K562 (cell line): ENCODE results near the gene CXCR5. TPM values are rescaled to one million over a fixed set of nuclear protein-coding genes. Genes with fewer than 3 reads are reported as not detected.

Experiments
- ATAC-seq: fragments of 200-7000 bp; cut with Tn5 transposase; 3 replicates; pipeline ENCODE4 v1.9.1; 2020; ENCODE audit warnings: moderate library complexity
- BruUV-seq: library from RNA; stranded (reverse); fragments of 400-500 nt; replicated peaks from 2 replicates; lab custom pipeline; 2021; lab: Mats Ljungman, UMichigan
- CTCF ChIA-PET: fragments of 300-600 bp; formaldehyde crosslinking; extraction: SDS; loops from one replicate; lab custom pipeline; 2021; ENCODE audit warnings: low intra/inter-chr PET ratio; lab: Yijun Ruan, JAX
- POLR2A ChIA-PET: fragments of 300-600, 350-650 bp; sonication (Branson Sonifier 250); formaldehyde crosslinking; extraction: SDS; loops from one replicate; lab custom pipeline; 2021; ENCODE audit warnings: antibody characterized with exemption, inconsistent platforms; lab: Yijun Ruan, JAX
- DNase-seq, 4 experiments: peaks; one replicate each; pipeline versions ENCODE4 v3.0.0 to v3.0.0-alpha.2; 2011 to 2018; ENCODE audit warnings: low spot score in 3 of 4, mixed read lengths in 3 of 4; ENCODE audit errors: extremely low read depth in 1 of 4
- FAIRE-seq: peaks from 2 replicates; lab custom pipeline; 2011; peaks lifted over from hg19 to GRCh38; lab: Jason Lieb, UNC
- H2AFZ ChIP-seq: 2 replicates; pipeline ENCODE4 v1.6.0; 2011; ENCODE audit warnings: low read depth, low read length, control low read depth, inconsistent platforms
- H3K27ac ChIP-seq: fragments of 200-600 bp; 3 replicates; pipeline ENCODE4 v1.8.0; 2011; ENCODE audit warnings: low read depth, mild to moderate bottlenecking, control low read depth, inconsistent platforms, low read length, moderate library complexity, mixed read lengths; ENCODE audit errors: extremely low read depth
- H3K27me3 ChIP-seq, 2 experiments: fragments of 300-600 bp in 1 of 2; 2 replicates in 1 of 2; 3 replicates in 1 of 2; pipeline versions ENCODE4 v1.6.0 to v1.8.0; 2011; ENCODE audit warnings: inconsistent platforms in 2 of 2, low read length in 2 of 2, mild to moderate bottlenecking in 1 of 2, mixed read lengths in 1 of 2, moderate library complexity in 1 of 2; ENCODE audit not compliant: control insufficient read depth in 2 of 2, insufficient read depth in 2 of 2
- H3K36me3 ChIP-seq: fragments of 300-600 bp; 3 replicates; pipeline ENCODE4 v1.8.0; 2011; ENCODE audit warnings: mild to moderate bottlenecking, low read length, inconsistent platforms; ENCODE audit not compliant: control insufficient read depth, insufficient read depth
- H3K4me1 ChIP-seq, 2 experiments: fragments of 200-600 bp in 1 of 2; replicated peaks in 1 of 2; 2 replicates in 1 of 2; 3 replicates in 1 of 2; pipeline versions ENCODE4 v1.5.1 to v1.8.0; 2011; ENCODE audit warnings: inconsistent platforms in 2 of 2, low read length in 2 of 2, mild to moderate bottlenecking in 1 of 2, mixed read lengths in 1 of 2, moderate library complexity in 1 of 2; ENCODE audit not compliant: control insufficient read depth in 2 of 2, insufficient read depth in 2 of 2
- H3K4me2 ChIP-seq: 2 replicates; pipeline ENCODE4 v1.6.1; 2011; ENCODE audit warnings: low read length, control low read depth, inconsistent platforms, mixed read lengths; ENCODE audit not compliant: insufficient read depth
- H3K4me3 ChIP-seq: fragments of 200-600 bp; sonication (generic), shearing (Covaris generic); 2 replicates; pipeline ENCODE4 v1.5.1; 2016; ENCODE audit warnings: control low read depth, inconsistent platforms
- H3K79me2 ChIP-seq: fragments of 200-600 bp; 3 replicates; pipeline ENCODE4 v1.8.0; 2011; ENCODE audit warnings: low read length, inconsistent platforms; ENCODE audit not compliant: control insufficient read depth, insufficient read depth
- H3K9ac ChIP-seq, 2 experiments: 2 replicates each; pipeline versions ENCODE4 v1.6.0 to v1.6.1; 2011; ENCODE audit warnings: low read depth in 2 of 2, low read length in 2 of 2, control low read depth in 1 of 2, inconsistent platforms in 1 of 2, mild to moderate bottlenecking in 1 of 2, mixed read lengths in 1 of 2; ENCODE audit not compliant: insufficient read depth in 1 of 2
- H3K9me1 ChIP-seq: one replicate; pipeline ENCODE4 v1.6.0; 2011; ENCODE audit warnings: inconsistent platforms, mild to moderate bottlenecking, low read length, moderate library complexity; ENCODE audit not compliant: control insufficient read depth, insufficient read depth
- H3K9me3 ChIP-seq: replicated peaks from 2 replicates; pipeline ENCODE4 v1.5.1; 2011; ENCODE audit warnings: low read depth, low read length, inconsistent platforms; ENCODE audit not compliant: control insufficient read depth, insufficient read depth
- H4K20me1 ChIP-seq: replicated peaks from 2 replicates; pipeline ENCODE4 v1.6.1; 2011; ENCODE audit warnings: low read length, inconsistent platforms, mixed read lengths; ENCODE audit not compliant: control insufficient read depth, insufficient read depth
- KDM1A ChIP-seq, 2 experiments: fragments of 450-650 bp; IDR thresholded peaks; 2 replicates each; pipeline ENCODE4 v1.6.1; 2016; ENCODE audit warnings: mild to moderate bottlenecking in 2 of 2
- MTF1 ChIP-seq: fragments of 250-450 bp; sonication (Bioruptor Pico); IDR thresholded peaks from 2 replicates; pipeline ENCODE4 v1.9.0; 2021; ENCODE audit warnings: moderate library complexity, mild to moderate bottlenecking, inconsistent platforms, borderline replicate concordance
- PHF21A ChIP-seq: fragments of 450-650 bp; IDR thresholded peaks from 2 replicates; pipeline ENCODE4 v1.6.1; 2017; ENCODE audit warnings: low read depth, borderline replicate concordance
- RFX1 ChIP-seq: fragments of 450-650 bp; IDR thresholded peaks from 2 replicates; pipeline ENCODE4 v1.6.1; 2016; ENCODE audit warnings: mild to moderate bottlenecking, moderate library complexity
- ZNF274 ChIP-seq: IDR thresholded peaks from 2 replicates; pipeline ENCODE4 v1.6.1; 2011; ENCODE audit warnings: low read depth, mild to moderate bottlenecking, low read length, moderate library complexity, borderline replicate concordance
- ZNF584 ChIP-seq: fragments of 200-800 bp; sonication (Bioruptor generic); IDR thresholded peaks from 2 replicates; pipeline ENCODE4 v1.6.1; 2016; ENCODE audit warnings: low read depth, mild to moderate bottlenecking, missing genetic modification characterization, missing compliant biosample characterization
- ZNF764 ChIP-seq: fragments of 250-450 bp; sonication (Bioruptor Pico); IDR thresholded peaks from 2 replicates; pipeline ENCODE4 v1.4.0; 2020; ENCODE audit warnings: low read depth, mild to moderate bottlenecking, moderate library complexity
- WGBS: fragments of 100-300 bp; shearing (Covaris generic); methylation state at CpG from one replicate; pipeline ENCODE4 v1.1.6; 2016; ENCODE audit warnings: low coverage, mixed read lengths; ENCODE audit not compliant: insufficient coverage; ENCODE audit errors: missing lambda C conversion rate; 5-methylcytosine and 5-hydroxymethylcytosine counted together
- in situ Hi-C: fragments of 300-500 bp; cut with MboI; formaldehyde crosslinking; loops from 4 replicates; pipeline ENCODE4 v1.15.0; 2018; ENCODE audit warnings: inconsistent platforms, mixed read lengths
- intact Hi-C: fragments of 100-400 bp; cut with micrococcal nuclease; formaldehyde crosslinking; loops from 2 replicates; pipeline ENCODE4 v1.14.2; 2022
- polyA plus RNA-seq, 8 experiments: library from polyadenylated mRNA; depleted of rRNA in 4 of 8; stranded (reverse) in 5 of 8; unstranded in 3 of 8; fragments of >200 nt; fragmentation: Nextera tagmentation in 2 of 8; fragmentation: Illumina TruSeq in 1 of 8; extraction: Ambion mirVana in 2 of 8; extraction: Trizol in 1 of 8; gene quantifications; 2 replicates each; pipeline versions ENCODE4 v1.2.1 to v1.2.3, GENCODE V29; 2011 to 2014; ENCODE audit warnings: inconsistent platforms in 1 of 8, missing spikeins in 1 of 8
- total RNA-seq, 7 experiments: library from RNA; depleted of rRNA in 6 of 7; stranded (reverse); fragments of >200 nt in 6 of 7; fragmentation: Illumina TruSeq in 2 of 7; extraction: Trizol in 2 of 7; gene quantifications; 2 replicates each; pipeline versions ENCODE4 v1.2.1 to v1.2.3, GENCODE V29; 2011 to 2021; ENCODE audit warnings: low replicate concordance in 1 of 7

The CXCR5 gene
- total and polyA plus RNA-seq, 9 of the 15 experiments (the other 6 are each of a cell fraction or from before 2014, with no cell fraction given) = 0.03 to 0.06 TPM; not detected in 7

DNA sequence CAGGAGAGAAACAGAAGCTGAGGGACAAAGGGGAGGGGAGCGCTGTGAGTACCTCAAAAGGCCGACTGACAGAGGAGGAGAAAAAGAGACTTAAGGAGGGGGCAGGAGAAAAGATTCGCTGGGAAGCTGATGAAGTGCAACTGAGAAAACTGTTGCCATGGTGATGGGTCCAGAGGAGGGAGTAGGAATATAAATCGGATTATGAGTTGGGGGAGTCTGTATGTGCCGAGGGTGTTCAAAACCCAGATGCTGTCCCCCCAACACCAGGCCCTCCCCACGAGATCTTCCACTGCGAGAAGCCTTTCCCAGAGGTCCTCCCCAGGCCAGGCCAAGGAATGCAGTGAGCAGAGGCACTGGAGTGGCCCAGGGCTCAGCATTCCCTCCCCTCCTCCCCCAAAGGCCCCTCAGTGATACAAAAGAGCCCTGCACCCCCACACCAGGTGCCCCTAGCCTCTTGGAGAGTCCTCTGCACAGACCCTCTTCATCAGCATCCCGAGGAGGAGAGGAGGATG lies 55.8 kb downstream of the CXCR5 start:
- peaks cover 0 to 10% of the 10 kb centered on the region in 2 experiments; a peak in 3 of 5 replicates for H3K4me1 ChIP-seq
- in situ Hi-C loops = no loop called here
- ChIA-PET CTCF (no interaction called here), POLR2A (interaction anchor here (0.5 to 1.1 kb wide), 2 partner anchors 24 to 147 kb away, joined by 3 read pairs; no protein-coding TSS in a partner anchor)
- no peak overlapping the region for H3K4me2 ChIP-seq
- peak overlapping the region; percentile 65; the same call in 1 of the 2 replicates for H2AFZ ChIP-seq
- H3K9me1 ChIP-seq = no peaks in the 10 kb centered on the region
- TF ChIP-seq ZNF274 (no peak), ZNF584 (CRISPR knock-in tag) (no peak), KDM1A (IDR thresholded peaks at IDR 0.05) (no peak), ZNF764 (CRISPR knock-in tag) (no peak), RFX1 (peak; percentile 83), PHF21A (no peak), MTF1 (CRISPR knock-in tag) (no peak)
- H3K27ac ChIP-seq = no peak overlapping the region
- H3K27me3 ChIP-seq = peaks cover 2 to 4% of the 10 kb centered on the region in 2 experiments; a peak in 1 of 5 replicates
- no peaks in the 10 kb centered on the region for H3K9me3 ChIP-seq
- no peak overlapping the region for H3K4me3 ChIP-seq
- no peaks in the 10 kb centered on the region for H4K20me1 ChIP-seq
- ATAC-seq (no peak), DNase-seq (no peak), FAIRE-seq (no peak)
- no peak overlapping the region; a peak in 1 of 4 replicates for H3K9ac ChIP-seq
- H3K36me3 ChIP-seq = no peaks in the 10 kb centered on the region
- BruUV-seq = no TSS peak
- H3K79me2 ChIP-seq = no peaks in the 10 kb centered on the region
- WGBS = 10% methylated on average over 8 of the region's 8 CpGs
- intact Hi-C loops = no loop called here
